Measurements from ENCODE around the gene GATA3. TPM values are rescaled to one million over a fixed set of nuclear protein-coding genes. Genes with fewer than 3 reads are reported as not detected.

GATA3 gene
- 1.6 and 3.0 TPM in 2 replicates for total RNA-seq

DNA sequence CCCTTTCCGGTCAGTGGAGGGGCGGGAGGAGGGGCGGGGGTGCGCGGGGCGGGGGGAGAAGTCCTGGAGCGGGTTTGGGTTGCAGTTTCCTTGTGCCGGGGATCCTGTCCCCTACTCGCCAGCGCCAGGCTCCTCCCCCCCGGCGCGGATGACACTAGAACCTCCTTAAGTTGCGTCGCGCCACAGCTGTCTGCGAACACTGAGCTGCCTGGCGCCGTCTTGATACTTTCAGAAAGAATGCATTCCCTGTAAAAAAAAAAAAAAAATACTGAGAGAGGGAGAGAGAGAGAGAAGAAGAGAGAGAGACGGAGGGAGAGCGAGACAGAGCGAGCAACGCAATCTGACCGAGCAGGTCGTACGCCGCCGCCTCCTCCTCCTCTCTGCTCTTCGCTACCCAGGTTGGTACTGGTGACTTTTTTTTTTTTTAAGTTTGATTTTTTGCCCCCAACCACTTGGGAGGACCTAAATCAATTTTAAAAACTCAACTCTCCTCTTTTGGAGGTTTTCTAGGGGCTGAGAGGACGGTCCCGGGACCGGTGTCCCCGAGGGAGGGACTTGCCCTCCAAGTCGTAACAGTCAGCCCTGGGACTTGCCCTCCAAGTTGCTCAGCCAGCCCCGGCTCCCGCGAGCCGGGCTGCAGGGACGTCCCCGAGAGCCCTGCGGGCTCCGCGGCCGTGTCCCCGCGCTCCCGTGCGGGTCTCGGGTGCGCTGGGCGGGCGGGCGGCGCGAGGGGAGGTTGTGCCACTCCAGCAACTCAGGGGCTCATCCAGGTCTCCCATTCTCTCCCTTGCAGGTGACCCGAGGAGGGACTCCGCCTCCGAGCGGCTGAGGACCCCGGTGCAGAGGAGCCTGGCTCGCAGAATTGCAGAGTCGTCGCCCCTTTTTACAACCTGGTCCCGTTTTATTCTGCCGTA lies at the start of gene GATA3:
TSS of gene GATA3 (plus strand) at position 195 of the 914 bp plus-strand sequence. CDS start 968 bp downstream, outside the sequence.

Other genes starting within 250 kb of the GATA3 start
- gene TAF3, start 236.2 kb upstream of the GATA3 start, total RNA-seq = 1.3 and 1.8 TPM in 2 replicates

Data from epithelial cell of umbilical artery (primary cell).